ENCODE results near the gene CDH8.
A peak's percentile ranks its signal among the peaks of the same experiment; 100 is the strongest.

Gene CDH8

GRCh38 chr16:61900482-61900881, 135.8 kb downstream of the CDH8 start:
- TF ChIP-seq CTCF (conservative IDR thresholded peaks at IDR 0.05; ENCODE audit: low read depth, low read length), result no peak
- DNase-seq (ENCODE audit: low read depth), result peak; percentile 67
- H3K4me3 ChIP-seq (ENCODE audit: low read depth, low read length), result no peak overlapping the region

- no peak for TF ChIP-seq CTCF (conservative IDR thresholded peaks at IDR 0.05; ENCODE audit: low read depth, low read length)
- H3K4me3 ChIP-seq (ENCODE audit: low read depth, low read length), result no peak overlapping the region
- no peak for DNase-seq (ENCODE audit: low read depth)
Measured at GRCh38 chr16:61897657-61898056, 138.6 kb downstream of the CDH8 start.

- H3K4me3 ChIP-seq (ENCODE audit: low read depth, low read length), result no peak overlapping the region
- TF ChIP-seq CTCF (conservative IDR thresholded peaks at IDR 0.05; ENCODE audit: low read depth, low read length), result no peak
- DNase-seq (ENCODE audit: low read depth), result no peak
Measured at GRCh38 chr16:61892531-61892930, 143.7 kb downstream of the CDH8 start.

GRCh38 chr16:61891460-61891859, 144.8 kb downstream of the CDH8 start:
- no peak for DNase-seq (ENCODE audit: low read depth)
- no peak for TF ChIP-seq CTCF (conservative IDR thresholded peaks at IDR 0.05; ENCODE audit: low read depth, low read length)
- H3K4me3 ChIP-seq (ENCODE audit: low read depth, low read length), result no peak overlapping the region

GRCh38 chr16:61890386-61890785, 145.9 kb downstream of the CDH8 start:
- no peak for TF ChIP-seq CTCF (conservative IDR thresholded peaks at IDR 0.05; ENCODE audit: low read depth, low read length)
- H3K4me3 ChIP-seq (ENCODE audit: low read depth, low read length), result no peak overlapping the region
- no peak for DNase-seq (ENCODE audit: low read depth)

GRCh38 chr16:61887903-61888302, 148.3 kb downstream of the CDH8 start:
- peak; percentile 69 for DNase-seq (ENCODE audit: low read depth)
- TF ChIP-seq CTCF (conservative IDR thresholded peaks at IDR 0.05; ENCODE audit: low read depth, low read length), result no peak

GRCh38 chr16:61885343-61885742, 150.9 kb downstream of the CDH8 start:
- no peak overlapping the region for H3K4me3 ChIP-seq (ENCODE audit: low read depth, low read length)
- no peak for DNase-seq (ENCODE audit: low read depth)
- no peak for TF ChIP-seq CTCF (conservative IDR thresholded peaks at IDR 0.05; ENCODE audit: low read depth, low read length)

More at GRCh38 chr16:61887903-61888302, 148.3 kb downstream of the CDH8 start:
- H3K4me3 ChIP-seq (ENCODE audit: low read depth, low read length), result no peak overlapping the region
